Naive B cell (primary cell): ENCODE data around the gene RRP15. TPM values are rescaled to one million over a fixed set of nuclear protein-coding genes. Genes with fewer than 3 reads are reported as not detected.
A peak's percentile ranks its signal among the peaks of the same experiment; 100 is the strongest.

ENCODE experiments used
- ATAC-seq, 2 donors: fragments of 150-1000 bp; cut with Tn5 transposase; 2 replicates each; pipeline ENCODE4 v1.10.0; 2021; ENCODE audit warnings: low read depth in 2 of 2, mild to moderate bottlenecking in 2 of 2, moderate library complexity in 2 of 2
- DNase-seq: peaks from one replicate; pipeline ENCODE4 v3.0.0; 2022
- H3K27ac Mint-ChIP-seq, 6 donors: one replicate each; pipeline ENCODE4 v1.8.0; 2020 to 2022; ENCODE audit warnings: mild to moderate bottlenecking in 6 of 6, mixed read lengths in 6 of 6, moderate library complexity in 5 of 6, inconsistent platforms in 2 of 6
- H3K27me3 Mint-ChIP-seq, 3 donors: one replicate each; pipeline ENCODE4 v1.8.0; 2021 to 2022; ENCODE audit warnings: mixed read lengths in 3 of 3, mild to moderate bottlenecking in 1 of 3
- H3K36me3 Mint-ChIP-seq, 2 donors: one replicate each; pipeline ENCODE4 v1.8.0; 2020 to 2022; ENCODE audit warnings: mixed read lengths in 2 of 2, inconsistent platforms in 1 of 2, mild to moderate bottlenecking in 1 of 2
- H3K4me1 Mint-ChIP-seq, 3 donors: one replicate each; pipeline ENCODE4 v1.8.0; 2020 to 2022; ENCODE audit warnings: mixed read lengths in 3 of 3, inconsistent platforms in 1 of 3, mild to moderate bottlenecking in 1 of 3, moderate library complexity in 1 of 3
- H3K4me3 Mint-ChIP-seq, 8 donors: one replicate each; pipeline ENCODE4 v1.8.0; 2020 to 2022; ENCODE audit warnings: mild to moderate bottlenecking in 8 of 8, mixed read lengths in 8 of 8, moderate library complexity in 8 of 8, inconsistent platforms in 2 of 8
- H3K9me3 Mint-ChIP-seq, 7 donors: one replicate each; pipeline ENCODE4 v1.8.0; 2020 to 2022; ENCODE audit warnings: mixed read lengths in 7 of 7, mild to moderate bottlenecking in 5 of 7, inconsistent platforms in 2 of 7, moderate library complexity in 1 of 7
- polyA plus RNA-seq, 6 donors: library from polyadenylated mRNA; unstranded; fragments of 300-500 nt; fragmentation: Illumina TruSeq; gene quantifications; one replicate each; pipeline ENCODE4 v1.2.3, GENCODE V29; 2021; ENCODE audit warnings: low read depth in 6 of 6

RRP15 gene
- polyA plus RNA-seq, 6 donors from 2014 or later = 7.5 to 26.4 (median 18.5) TPM

DNA sequence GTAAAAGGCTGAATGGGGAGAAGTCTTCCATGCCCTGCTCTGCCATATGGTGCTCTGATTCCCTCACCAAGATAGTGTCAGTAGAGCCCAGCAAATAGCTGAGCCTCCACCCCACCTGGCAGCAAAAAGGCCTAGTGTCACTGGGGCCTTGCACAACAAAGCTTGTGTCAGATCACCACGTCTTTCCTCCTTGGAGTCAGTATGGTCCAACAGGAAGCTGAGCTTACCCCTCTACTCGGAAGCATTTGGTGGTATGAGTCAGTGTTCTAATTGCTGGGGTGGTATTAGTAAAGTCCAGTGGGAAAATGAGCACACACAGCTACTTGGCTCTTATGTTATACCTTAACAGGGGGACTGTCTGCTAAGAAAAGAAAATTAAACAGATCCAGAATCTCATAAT is 18.7 kb upstream of the RRP15 start:
- H3K27me3 Mint-ChIP-seq = peaks cover 18 to 31% (median 25%) of the 10 kb centered on the region in 3 donors
- no peak overlapping the region for H3K27ac Mint-ChIP-seq
- no peaks in the 10 kb centered on the region for H3K36me3 Mint-ChIP-seq
- DNase-seq (no peak), ATAC-seq (no peak)
- H3K4me1 Mint-ChIP-seq = no peaks in the 10 kb centered on the region
- no peak overlapping the region for H3K4me3 Mint-ChIP-seq
- H3K9me3 Mint-ChIP-seq = no peaks in the 10 kb centered on the region

DNA sequence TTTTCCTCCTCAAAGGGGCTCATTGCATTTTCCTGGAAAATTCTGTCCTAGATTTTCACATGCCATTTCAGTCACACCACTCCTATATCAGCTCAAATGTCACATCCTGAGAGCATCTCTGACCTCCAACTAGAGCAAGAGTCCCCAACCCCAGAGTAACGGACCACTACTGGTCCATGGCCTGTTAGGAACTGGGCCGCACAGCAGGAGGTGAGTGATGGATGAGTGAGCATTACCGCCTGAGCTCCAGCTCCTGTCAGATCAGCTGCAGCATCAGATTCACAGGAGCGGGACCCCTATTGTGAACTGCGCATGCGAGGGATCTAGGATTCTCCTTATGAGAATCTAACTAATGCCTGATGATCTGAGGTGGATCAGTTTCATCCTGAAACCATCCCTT is 12.7 kb upstream of the RRP15 start:
- Mint-ChIP-seq H3K4me3 (no peak overlapping the region), H3K36me3 (no peaks in the 10 kb centered on the region), H3K9me3 (no peaks in the 10 kb centered on the region), H3K27ac (peak overlapping the region in 1 of 6 donors; percentile 32), H3K27me3 (peaks cover 16 to 23% (median 19%) of the 10 kb centered on the region in 3 donors), H3K4me1 (no peaks in the 10 kb centered on the region)
- DNase-seq (no peak), ATAC-seq (no peak)

DNA sequence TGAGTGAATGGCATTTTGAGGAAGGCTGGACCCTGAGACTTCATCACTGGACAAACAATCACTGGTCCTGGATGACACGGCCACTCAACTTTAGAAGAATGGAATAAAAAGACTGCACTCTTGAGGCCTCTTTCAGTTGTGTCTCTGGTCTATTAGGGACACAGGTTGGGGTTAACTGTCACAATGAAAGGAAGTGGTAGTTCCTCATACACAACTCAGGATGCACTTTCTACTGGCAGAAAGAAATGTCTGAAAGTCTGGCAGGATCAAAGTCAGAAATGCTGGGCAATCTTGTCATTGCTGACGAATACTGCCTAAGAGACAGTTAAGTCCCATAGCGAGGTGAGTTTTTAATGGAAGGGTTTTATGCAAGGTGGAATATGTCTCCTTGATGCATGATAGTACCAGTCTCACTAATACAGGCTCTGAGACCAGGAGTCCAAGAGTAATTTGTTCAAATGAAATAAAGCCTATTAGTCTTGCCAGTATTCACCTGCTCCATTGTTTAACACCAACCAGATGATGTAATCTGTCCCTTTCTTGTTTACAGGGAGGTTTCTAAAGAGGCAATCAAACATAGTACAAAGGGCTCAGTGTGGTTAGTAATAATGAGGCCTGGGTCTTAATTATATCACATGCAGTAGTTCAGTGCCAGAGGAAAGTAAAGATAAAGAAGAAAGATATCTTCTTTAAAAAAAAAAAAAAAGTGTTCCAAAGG is 11.2 kb upstream of the RRP15 start:
- Mint-ChIP-seq H3K4me3 (no peak overlapping the region), H3K27me3 (peaks cover 13 to 29% (median 16%) of the 10 kb centered on the region in 3 donors), H3K9me3 (no peaks in the 10 kb centered on the region), H3K4me1 (no peaks in the 10 kb centered on the region), H3K27ac (no peak overlapping the region), H3K36me3 (no peaks in the 10 kb centered on the region)
- DNase-seq (no peak), ATAC-seq (no peak)

DNA sequence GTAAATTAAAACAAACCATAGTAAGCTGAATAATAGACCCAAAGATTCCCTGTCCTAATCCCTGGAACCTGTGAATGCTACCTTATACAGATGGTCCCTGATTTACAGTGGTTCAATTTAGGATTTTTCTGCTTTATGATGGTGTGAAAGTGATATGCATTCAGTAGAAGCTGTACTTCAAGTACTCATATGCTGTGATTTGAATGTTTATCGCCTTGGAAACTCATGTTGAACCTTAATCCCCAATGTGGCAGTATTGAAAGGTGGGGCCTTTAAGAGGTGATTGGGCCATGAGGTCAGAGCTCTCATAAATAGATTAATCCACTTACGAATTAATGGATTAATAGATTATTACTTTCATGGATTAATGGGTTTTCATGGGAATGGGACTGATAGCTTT is 10.6 kb upstream of the RRP15 start:
- ATAC-seq (no peak), DNase-seq (no peak)
- Mint-ChIP-seq H3K4me1 (no peaks in the 10 kb centered on the region), H3K27me3 (peaks cover 13 to 29% (median 16%) of the 10 kb centered on the region in 3 donors), H3K4me3 (no peak overlapping the region), H3K27ac (no peak overlapping the region), H3K36me3 (no peaks in the 10 kb centered on the region), H3K9me3 (no peaks in the 10 kb centered on the region)

DNA sequence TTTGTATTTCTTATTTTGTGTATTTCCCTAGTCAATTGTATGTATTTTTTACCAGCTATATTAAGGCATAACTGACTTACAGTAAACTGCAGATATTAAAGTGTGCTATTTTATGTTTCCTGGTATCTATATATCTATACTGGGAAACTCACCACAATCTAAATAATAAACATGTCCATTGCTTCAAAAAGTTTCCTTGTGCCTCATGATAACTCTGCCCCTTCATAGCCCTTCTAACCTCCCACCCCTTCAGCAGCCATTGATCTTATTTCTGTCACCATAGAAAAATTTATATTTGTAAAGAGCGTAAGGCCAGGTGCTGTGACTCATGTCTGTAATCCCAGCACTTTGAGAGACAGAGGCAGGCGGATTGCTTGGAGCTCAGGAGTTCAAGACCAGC is 9.3 kb upstream of the RRP15 start:
- ATAC-seq = no peak
- H3K4me3 Mint-ChIP-seq = no peak overlapping the region
- no peaks in the 10 kb centered on the region for H3K4me1 Mint-ChIP-seq
- H3K27ac Mint-ChIP-seq = no peak overlapping the region
- no peaks in the 10 kb centered on the region for H3K36me3 Mint-ChIP-seq
- peaks cover 16 to 36% (median 19%) of the 10 kb centered on the region in 3 donors for H3K27me3 Mint-ChIP-seq
- DNase-seq = no peak
- H3K9me3 Mint-ChIP-seq = peaks cover 0 to 2% (median 0%) of the 10 kb centered on the region in 7 donors

DNA sequence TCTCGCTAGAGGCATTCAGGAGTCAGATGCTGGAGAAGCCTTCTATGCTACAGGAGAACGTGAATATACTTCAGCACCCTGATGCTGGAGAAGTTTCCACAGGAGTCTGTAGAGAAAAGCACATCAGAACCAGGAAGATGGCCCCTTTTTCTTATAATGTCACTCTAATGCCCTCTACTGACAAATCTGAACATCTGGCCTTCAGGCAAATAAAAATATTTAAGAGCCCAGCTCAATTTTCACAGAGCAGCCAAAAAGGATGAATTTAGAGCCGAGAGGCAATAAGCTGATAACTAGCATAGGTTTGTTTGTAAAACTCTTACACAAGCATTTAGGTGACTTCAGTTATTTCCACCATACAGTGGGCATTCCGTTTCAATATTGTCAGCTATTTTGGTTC is 3.8 kb upstream of the RRP15 start:
- H3K27me3 Mint-ChIP-seq = peaks cover 9 to 22% (median 12%) of the 10 kb centered on the region in 3 donors
- ATAC-seq (no peak), DNase-seq (no peak)
- H3K4me1 Mint-ChIP-seq = peaks cover 14 to 24% (median 21%) of the 10 kb centered on the region in 3 donors
- H3K9me3 Mint-ChIP-seq = peaks cover 0 to 6% (median 2%) of the 10 kb centered on the region in 7 donors
- peaks cover 0 to 7% of the 10 kb centered on the region in 2 donors for H3K36me3 Mint-ChIP-seq
- H3K4me3 Mint-ChIP-seq = peak overlapping the region in 1 of 8 donors; percentile 3
- H3K27ac Mint-ChIP-seq = no peak overlapping the region

DNA sequence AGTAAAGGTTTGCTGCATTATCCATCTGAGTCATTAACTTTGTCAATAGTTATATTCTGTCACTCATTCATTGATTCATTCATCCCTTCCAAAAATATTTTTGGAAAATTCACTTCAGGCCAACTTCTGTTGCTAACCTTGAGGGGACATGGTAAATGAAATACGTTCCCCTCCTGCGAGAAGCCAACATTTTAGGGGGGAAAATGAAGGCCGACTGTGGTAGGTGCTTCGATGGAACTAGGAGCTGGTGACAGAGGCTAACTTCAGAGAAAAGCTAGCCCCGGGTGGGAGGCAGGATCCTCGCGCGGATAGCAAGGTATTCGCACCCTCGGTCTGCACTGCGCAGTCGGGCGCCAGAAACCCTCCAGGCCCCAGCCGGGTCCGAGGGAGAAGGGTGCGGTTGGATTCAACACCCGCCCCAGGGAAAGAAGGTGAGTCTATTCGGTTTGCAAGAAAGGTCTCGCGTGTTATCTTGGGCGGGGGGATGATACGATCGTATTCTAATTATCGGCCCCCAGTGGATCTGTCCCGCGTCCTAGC is 646 bp upstream of the RRP15 start:
- H3K27ac Mint-ChIP-seq = peak overlapping the region; percentile 94 to 100 (median 99)
- peak overlapping the region; percentile 94 to 100 (median 98) for H3K4me3 Mint-ChIP-seq
- H3K36me3 Mint-ChIP-seq = peaks cover 0 to 7% of the 10 kb centered on the region in 2 donors
- H3K4me1 Mint-ChIP-seq = peaks cover 20 to 33% (median 32%) of the 10 kb centered on the region in 3 donors
- H3K27me3 Mint-ChIP-seq = peaks cover 9 to 16% (median 12%) of the 10 kb centered on the region in 3 donors
- DNase-seq (no peak), ATAC-seq (peak in 1 of 2 donors; percentile 11)
- H3K9me3 Mint-ChIP-seq = peaks cover 0 to 6% (median 2%) of the 10 kb centered on the region in 7 donors

DNA sequence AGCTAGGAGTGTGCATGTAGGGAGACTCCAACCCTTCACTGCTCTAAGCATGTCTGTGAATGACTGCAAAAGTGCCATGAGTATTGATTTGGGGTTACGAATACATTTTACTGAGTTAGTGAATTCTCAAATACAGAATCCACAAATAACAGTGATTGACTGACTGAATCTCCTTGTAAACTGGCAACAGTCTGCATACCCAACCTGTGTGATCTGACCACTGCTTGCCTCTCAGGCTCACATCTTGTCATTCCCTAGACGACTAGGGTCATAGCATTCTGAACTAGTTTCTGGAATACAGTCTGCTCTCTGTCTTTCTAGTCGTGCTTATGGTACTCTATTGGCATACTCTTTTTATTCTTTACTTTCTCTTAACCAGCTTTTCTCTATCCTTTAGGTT is 7.4 kb downstream of the RRP15 start:
- Mint-ChIP-seq H3K36me3 (peaks cover 0 to 4% of the 10 kb centered on the region in 2 donors), H3K9me3 (no peaks in the 10 kb centered on the region), H3K27me3 (no peaks in the 10 kb centered on the region), H3K4me3 (no peak overlapping the region), H3K4me1 (peaks cover 14 to 18% (median 15%) of the 10 kb centered on the region in 3 donors), H3K27ac (peak overlapping the region in 1 of 6 donors; percentile 9)
- DNase-seq (no peak), ATAC-seq (no peak)

DNA sequence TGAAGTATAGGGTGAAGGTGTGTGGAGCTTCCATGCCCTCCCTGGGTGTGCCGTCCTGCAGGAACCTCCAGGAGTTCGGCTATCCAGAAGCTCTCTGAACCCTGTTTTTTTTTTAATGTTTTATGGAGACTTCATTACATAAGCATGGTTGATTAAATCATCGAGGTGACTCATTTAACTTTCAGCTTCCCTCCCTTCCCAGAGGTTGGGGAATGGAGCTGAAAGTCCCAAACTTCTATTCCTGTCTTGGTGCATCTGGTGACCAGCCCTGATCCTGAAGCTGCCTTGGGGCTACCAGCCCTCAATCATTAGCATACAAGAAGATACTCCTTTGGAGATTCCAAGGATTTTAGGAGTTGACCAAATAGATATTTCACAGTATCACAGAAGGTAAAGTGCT is 9.5 kb downstream of the RRP15 start:
- peaks cover 12 to 16% (median 15%) of the 10 kb centered on the region in 3 donors for H3K4me1 Mint-ChIP-seq
- H3K36me3 Mint-ChIP-seq = peaks cover 0 to 4% of the 10 kb centered on the region in 2 donors
- no peaks in the 10 kb centered on the region for H3K9me3 Mint-ChIP-seq
- H3K27me3 Mint-ChIP-seq = no peaks in the 10 kb centered on the region
- H3K27ac Mint-ChIP-seq = no peak overlapping the region
- DNase-seq (no peak), ATAC-seq (no peak)
- no peak overlapping the region for H3K4me3 Mint-ChIP-seq

DNA sequence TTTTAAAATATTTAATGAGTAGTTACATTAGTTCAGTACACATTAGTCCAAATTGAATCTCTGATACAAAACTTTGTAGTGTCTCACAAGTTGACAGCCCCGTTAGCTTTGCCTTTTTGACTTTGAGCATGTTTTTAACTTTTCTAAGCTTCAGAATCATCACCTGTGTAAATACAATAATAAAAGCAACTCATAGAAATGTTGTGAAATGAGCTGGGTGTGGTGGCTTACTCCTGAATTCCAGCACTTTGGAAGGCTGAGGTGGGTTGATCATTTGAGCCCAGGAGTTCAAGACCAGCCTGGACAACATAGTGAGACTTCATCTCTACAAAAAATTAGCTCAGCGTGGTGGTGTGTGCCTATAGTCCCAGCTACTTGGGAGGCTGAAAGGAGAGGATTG is 11.1 kb downstream of the RRP15 start:
- no peak for ATAC-seq

DNA sequence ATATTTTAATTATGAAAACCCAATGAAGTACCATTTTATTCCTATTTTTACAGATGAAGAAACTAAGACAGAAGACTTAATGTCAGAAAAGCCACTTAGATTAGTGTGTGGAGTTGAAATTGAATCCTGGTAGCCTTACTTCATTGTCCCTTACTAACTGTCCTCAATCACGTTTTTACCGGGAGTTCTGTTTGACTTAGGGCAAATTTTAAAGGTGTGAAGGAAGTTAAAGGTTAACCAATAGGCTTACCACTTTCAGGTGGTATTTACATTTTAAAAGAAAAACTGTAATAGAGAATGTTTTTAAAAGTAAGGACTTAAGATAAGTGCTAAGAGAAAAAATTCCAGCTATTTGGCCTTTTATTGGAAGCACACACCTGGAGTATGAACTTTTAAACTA is 12.4 kb downstream of the RRP15 start:
- ATAC-seq (no peak), DNase-seq (no peak)
- Mint-ChIP-seq H3K36me3 (peaks cover 4 to 8% of the 10 kb centered on the region in 2 donors), H3K4me3 (no peak overlapping the region), H3K27ac (no peak overlapping the region), H3K4me1 (peaks cover 0 to 15% (median 15%) of the 10 kb centered on the region in 3 donors), H3K9me3 (no peaks in the 10 kb centered on the region), H3K27me3 (no peaks in the 10 kb centered on the region)

More for the DNA sequence above, 11.1 kb downstream of the RRP15 start:
- DNase-seq = no peak
- Mint-ChIP-seq H3K4me1 (peaks cover 3 to 15% (median 15%) of the 10 kb centered on the region in 3 donors), H3K27ac (no peak overlapping the region), H3K4me3 (no peak overlapping the region), H3K36me3 (peaks cover 0 to 4% of the 10 kb centered on the region in 2 donors), H3K27me3 (no peaks in the 10 kb centered on the region), H3K9me3 (no peaks in the 10 kb centered on the region)

DNA sequence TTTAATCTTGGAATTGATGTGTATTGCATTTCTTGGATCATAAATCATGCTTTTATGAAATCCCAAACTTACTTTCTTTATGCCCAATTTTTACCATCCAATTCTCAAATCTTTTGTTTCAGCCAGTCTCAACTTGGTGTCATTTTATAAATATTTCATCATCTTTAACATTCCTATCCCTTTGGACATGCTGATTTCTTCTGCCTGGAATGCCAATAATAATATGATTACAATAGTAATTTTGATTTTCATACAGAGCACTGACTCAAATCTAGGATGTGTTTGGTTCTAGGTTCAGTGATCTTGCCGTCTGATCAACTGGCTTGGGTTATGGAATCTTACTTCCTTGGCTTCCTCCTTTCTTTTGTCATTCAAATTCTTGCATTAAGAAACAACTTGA is 12.8 kb downstream of the RRP15 start:
- Mint-ChIP-seq H3K4me3 (no peak overlapping the region), H3K36me3 (peaks cover 4 to 9% of the 10 kb centered on the region in 2 donors), H3K4me1 (peaks cover 0 to 15% (median 11%) of the 10 kb centered on the region in 3 donors), H3K9me3 (no peaks in the 10 kb centered on the region), H3K27me3 (no peaks in the 10 kb centered on the region), H3K27ac (no peak overlapping the region)
- no peak for ATAC-seq
- no peak for DNase-seq

DNA sequence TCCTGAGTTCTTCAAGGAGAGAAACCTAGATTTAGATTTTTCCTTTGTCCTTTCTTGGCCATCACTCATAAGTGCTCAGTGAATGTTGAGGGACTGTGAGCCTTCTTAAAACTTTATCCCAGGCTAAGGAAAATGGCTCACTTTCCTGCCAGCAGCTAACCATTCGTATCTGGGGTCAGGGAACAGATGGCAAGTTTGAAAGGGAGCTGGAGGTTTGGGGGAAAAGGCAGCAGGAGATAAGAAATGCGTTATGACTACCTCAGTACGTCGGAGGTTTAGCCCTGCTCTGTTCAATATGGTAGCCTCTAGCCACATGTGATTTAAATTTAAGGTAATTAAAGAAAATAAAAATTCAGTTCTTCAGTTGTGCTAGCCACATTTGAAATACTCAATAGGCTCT is 13.3 kb downstream of the RRP15 start:
- peaks cover 0 to 15% (median 11%) of the 10 kb centered on the region in 3 donors for H3K4me1 Mint-ChIP-seq
- DNase-seq (no peak), ATAC-seq (no peak)
- H3K9me3 Mint-ChIP-seq = no peaks in the 10 kb centered on the region
- H3K27ac Mint-ChIP-seq = peak overlapping the region in 1 of 6 donors; percentile 56
- peaks cover 4 to 9% of the 10 kb centered on the region in 2 donors for H3K36me3 Mint-ChIP-seq
- H3K4me3 Mint-ChIP-seq = no peak overlapping the region
- no peaks in the 10 kb centered on the region for H3K27me3 Mint-ChIP-seq

DNA sequence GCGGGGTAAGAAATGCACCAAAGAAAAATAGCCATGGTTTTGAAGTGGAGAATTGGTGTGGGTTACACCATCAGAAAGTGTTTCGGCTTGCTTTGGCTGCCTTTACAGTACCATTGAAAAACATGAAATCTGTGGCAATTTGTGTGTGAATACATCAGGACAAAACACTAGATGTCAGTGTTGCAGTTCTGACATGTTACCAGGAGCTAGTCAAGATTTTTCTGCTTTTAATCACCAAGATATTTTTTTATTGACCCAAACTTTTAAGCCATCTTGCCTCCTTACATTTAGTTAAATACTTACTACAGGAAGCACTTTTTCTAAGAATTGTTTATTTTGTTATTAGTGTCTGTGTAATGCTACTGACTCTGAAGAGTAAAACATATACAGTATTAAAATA is 14.3 kb downstream of the RRP15 start:
- Mint-ChIP-seq H3K4me3 (no peak overlapping the region), H3K4me1 (peaks cover 0 to 15% (median 11%) of the 10 kb centered on the region in 3 donors), H3K9me3 (no peaks in the 10 kb centered on the region), H3K36me3 (peaks cover 4 to 9% of the 10 kb centered on the region in 2 donors), H3K27me3 (no peaks in the 10 kb centered on the region), H3K27ac (no peak overlapping the region)
- ATAC-seq (no peak), DNase-seq (no peak)
